ENCODE measurements around the gene STIMATE.

DNA sequence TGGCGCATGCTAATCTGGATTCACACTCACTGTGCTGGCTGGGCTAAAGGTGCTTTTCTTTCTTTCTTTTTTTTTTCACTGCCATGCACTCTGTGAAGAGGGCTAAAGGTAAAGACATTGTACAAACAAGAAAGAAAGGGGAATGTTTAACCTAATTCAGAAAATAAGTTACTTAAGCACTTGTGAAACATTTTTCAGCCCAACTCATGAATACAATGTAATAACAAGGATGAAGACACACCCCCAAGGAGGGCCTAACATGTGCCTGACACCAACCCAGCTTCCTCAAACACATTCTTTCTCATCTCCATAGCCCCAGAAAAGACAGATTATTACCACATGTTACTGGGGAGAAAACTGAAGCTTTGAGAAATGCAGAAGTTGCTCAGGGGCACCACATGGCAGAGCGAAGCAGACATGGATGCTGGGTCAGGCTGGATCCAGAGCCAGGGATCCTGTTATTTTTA is 5.7 kb downstream of the STIMATE start:
- TF ChIP-seq, protein P1, sequence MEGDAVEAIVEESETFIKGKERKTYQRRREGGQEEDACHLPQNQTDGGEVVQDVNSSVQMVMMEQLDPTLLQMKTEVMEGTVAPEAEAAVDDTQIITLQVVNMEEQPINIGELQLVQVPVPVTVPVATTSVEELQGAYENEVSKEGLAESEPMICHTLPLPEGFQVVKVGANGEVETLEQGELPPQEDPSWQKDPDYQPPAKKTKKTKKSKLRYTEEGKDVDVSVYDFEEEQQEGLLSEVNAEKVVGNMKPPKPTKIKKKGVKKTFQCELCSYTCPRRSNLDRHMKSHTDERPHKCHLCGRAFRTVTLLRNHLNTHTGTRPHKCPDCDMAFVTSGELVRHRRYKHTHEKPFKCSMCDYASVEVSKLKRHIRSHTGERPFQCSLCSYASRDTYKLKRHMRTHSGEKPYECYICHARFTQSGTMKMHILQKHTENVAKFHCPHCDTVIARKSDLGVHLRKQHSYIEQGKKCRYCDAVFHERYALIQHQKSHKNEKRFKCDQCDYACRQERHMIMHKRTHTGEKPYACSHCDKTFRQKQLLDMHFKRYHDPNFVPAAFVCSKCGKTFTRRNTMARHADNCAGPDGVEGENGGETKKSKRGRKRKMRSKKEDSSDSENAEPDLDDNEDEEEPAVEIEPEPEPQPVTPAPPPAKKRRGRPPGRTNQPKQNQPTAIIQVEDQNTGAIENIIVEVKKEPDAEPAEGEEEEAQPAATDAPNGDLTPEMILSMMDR (IDR thresholded peaks at IDR 0.05; ENCODE audit: low read length), result no peak
- no peak for TF ChIP-seq EZH2 (IDR thresholded peaks at IDR 0.05; ENCODE audit: borderline replicate concordance, low read length)
